Gastroesophageal sphincter (tissue), 4 donors: ENCODE data around the gene TRAPPC13. TPM values are rescaled to one million over a fixed set of nuclear protein-coding genes. Genes with fewer than 3 reads are reported as not detected.

Source experiments
- ATAC-seq: fragments of 150-250 bp; one replicate; pipeline ENCODE4 v1.9.1; 2016; ENCODE audit warnings: mild to moderate bottlenecking, moderate library complexity
- H3K27ac ChIP-seq, 4 donors: fragments of 200-600 bp; sonication (generic) in 3 of 4; 1 replicate in 3 of 4; 2 replicates in 1 of 4; pipeline ENCODE4 v1.5.1; 2016 to 2019
- H3K27me3 ChIP-seq: fragments of 200-600 bp; sonication (generic); one replicate; pipeline ENCODE4 v1.5.1; 2019
- H3K36me3 ChIP-seq, 2 donors: fragments of 200-600 bp; sonication (generic); one replicate each; pipeline ENCODE4 v1.5.1; 2019; ENCODE audit warnings: control low read depth in 1 of 2
- H3K4me1 ChIP-seq, 3 donors: fragments of 200-600 bp; sonication (generic); 1 replicate in 2 of 3; 2 replicates in 1 of 3; pipeline ENCODE4 v1.5.1; 2016 to 2019; ENCODE audit warnings: control low read depth in 2 of 3
- H3K4me3 ChIP-seq, 2 donors: fragments of 200-600 bp; sonication (generic); one replicate each; pipeline ENCODE4 v1.5.1; 2019; ENCODE audit warnings: mild to moderate bottlenecking in 1 of 2, moderate library complexity in 1 of 2
- H3K9me3 ChIP-seq, 3 donors: fragments of 200-600 bp; sonication (generic); one replicate each; pipeline ENCODE4 v1.5.1; 2017 to 2019; ENCODE audit warnings: control low read depth in 2 of 3
- EP300 ChIP-seq: sonication (generic); formaldehyde crosslinking; IDR thresholded peaks from one replicate; pipeline ENCODE4 v1.6.1; 2017; ENCODE audit warnings: antibody characterized with exemption, mild to moderate bottlenecking
- POLR2A ChIP-seq, 2 donors: fragments of 450-650 bp; IDR thresholded peaks; one replicate each; pipeline ENCODE4 v1.6.1; 2017; ENCODE audit warnings: antibody characterized with exemption in 2 of 2, mild to moderate bottlenecking in 2 of 2, moderate library complexity in 1 of 2
- POLR2AphosphoS5 ChIP-seq: sonication (generic); formaldehyde crosslinking; IDR thresholded peaks from one replicate; pipeline ENCODE4 v1.6.1; 2017; ENCODE audit warnings: antibody characterized with exemption
- WGBS, 2 donors: methylation state at CpG; one replicate each; pipeline ENCODE4 v1.1.5; 2018; ENCODE audit warnings: low coverage in 1 of 2; 5-methylcytosine and 5-hydroxymethylcytosine counted together
- small RNA-seq, 4 donors: library from RNA; depleted of rRNA; stranded (forward); fragments of <200 nt; gene quantifications; one replicate each; pipeline ENCODE3, GENCODE V24; 2016
- total RNA-seq, 4 donors: library from RNA; depleted of rRNA; stranded (reverse); fragments of >200 nt; gene quantifications; one replicate each; pipeline ENCODE4 v1.1.0, GENCODE V29; 2016
- TF ChIP-seq, protein P1 (sequence below), 4 experiments: fragments of 200-600 bp in 2 of 4; fragments of 450-650 bp in 2 of 4; sonication (generic) in 1 of 4; IDR thresholded peaks; one replicate each; pipeline ENCODE4 v1.5.1; 2017 to 2019; ENCODE audit warnings: antibody characterized with exemption in 4 of 4, mild to moderate bottlenecking in 2 of 4, moderate library complexity in 2 of 4

The TRAPPC13 gene
- total RNA-seq, 4 donors from 2014 or later: 17.7 to 31.9 (median 24.3) TPM

DNA sequence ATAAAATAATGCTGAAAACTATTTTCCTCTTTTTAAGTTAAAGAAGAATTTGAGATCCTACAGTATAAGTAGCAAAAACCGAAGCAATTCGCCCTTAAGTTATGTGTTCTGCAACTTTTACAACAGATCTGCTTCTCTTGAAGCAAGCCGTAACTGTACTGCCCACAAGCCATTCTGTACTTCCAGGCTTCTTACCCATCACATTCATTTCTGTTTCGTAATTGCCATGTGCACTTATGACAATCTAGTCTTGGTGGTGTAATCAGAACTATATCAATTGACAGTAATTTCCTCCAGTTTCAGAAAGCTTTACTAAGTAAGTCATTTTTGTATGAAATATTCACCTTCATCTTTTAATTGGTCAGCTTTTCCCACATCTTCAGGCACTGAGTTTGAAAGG, 83.3 kb downstream of the TRAPPC13 start:
- TF ChIP-seq EP300: no peak
- no peak for TF ChIP-seq POLR2A (IDR thresholded peaks at IDR 0.05)
- no peak for TF ChIP-seq POLR2AphosphoS5
- TF ChIP-seq, protein P1, sequence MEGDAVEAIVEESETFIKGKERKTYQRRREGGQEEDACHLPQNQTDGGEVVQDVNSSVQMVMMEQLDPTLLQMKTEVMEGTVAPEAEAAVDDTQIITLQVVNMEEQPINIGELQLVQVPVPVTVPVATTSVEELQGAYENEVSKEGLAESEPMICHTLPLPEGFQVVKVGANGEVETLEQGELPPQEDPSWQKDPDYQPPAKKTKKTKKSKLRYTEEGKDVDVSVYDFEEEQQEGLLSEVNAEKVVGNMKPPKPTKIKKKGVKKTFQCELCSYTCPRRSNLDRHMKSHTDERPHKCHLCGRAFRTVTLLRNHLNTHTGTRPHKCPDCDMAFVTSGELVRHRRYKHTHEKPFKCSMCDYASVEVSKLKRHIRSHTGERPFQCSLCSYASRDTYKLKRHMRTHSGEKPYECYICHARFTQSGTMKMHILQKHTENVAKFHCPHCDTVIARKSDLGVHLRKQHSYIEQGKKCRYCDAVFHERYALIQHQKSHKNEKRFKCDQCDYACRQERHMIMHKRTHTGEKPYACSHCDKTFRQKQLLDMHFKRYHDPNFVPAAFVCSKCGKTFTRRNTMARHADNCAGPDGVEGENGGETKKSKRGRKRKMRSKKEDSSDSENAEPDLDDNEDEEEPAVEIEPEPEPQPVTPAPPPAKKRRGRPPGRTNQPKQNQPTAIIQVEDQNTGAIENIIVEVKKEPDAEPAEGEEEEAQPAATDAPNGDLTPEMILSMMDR (IDR thresholded peaks at IDR 0.05): no peak
- no peaks in the 10 kb centered on the region for H3K9me3 ChIP-seq
- H3K27ac ChIP-seq: no peak overlapping the region
- peaks cover 0 to 51% of the 10 kb centered on the region in 2 donors for H3K36me3 ChIP-seq
- WGBS, 2 donors: 93 to 97% methylated on average over 4 of the region's 4 CpGs
- no peaks in the 10 kb centered on the region for H3K27me3 ChIP-seq
- H3K4me1 ChIP-seq: no peaks in the 10 kb centered on the region
- no peak overlapping the region for H3K4me3 ChIP-seq
- no peak for ATAC-seq

Small RNA genes lying within 50 kb of the gene (small RNA-seq; reads per million reads assigned to genes)
- 0 reads per million in 4 donors for gene RNU6-540P

Other genes starting within 250 kb of the TRAPPC13 start
- 10 to 100 TPM in 2 of 4 donors, 1 to 10 TPM in 2; 2.6 to 25.2 (median 12.3) TPM for gene ADAMTS6, start 143.1 kb upstream of the TRAPPC13 start, total RNA-seq
- under 1 TPM in 2 of 4 donors, not detected in 2; 0.45 to 0.81 TPM for gene CENPK, start 61.9 kb upstream of the TRAPPC13 start, total RNA-seq
- gene PPWD1, start 61.7 kb upstream of the TRAPPC13 start, total RNA-seq: 10 to 100 TPM; 22.3 to 85.9 (median 46.1) TPM
- 10 to 100 TPM; 17.0 to 35.2 (median 20.3) TPM for gene TRIM23, start 694 bp upstream of the TRAPPC13 start, total RNA-seq
- 1 to 10 TPM; 1.1 to 4.8 (median 3.8) TPM for gene SHLD3, start within 50 bp of the TRAPPC13 start, total RNA-seq
- gene SGTB, start 97.1 kb downstream of the TRAPPC13 start, total RNA-seq: 10 to 100 TPM; 12.1 to 15.2 (median 14.3) TPM
- gene NLN, start 97.2 kb downstream of the TRAPPC13 start, total RNA-seq: 10 to 100 TPM in 2 of 4 donors, 1 to 10 TPM in 2; 6.5 to 11.5 (median 9.8) TPM